ENCODE data around the gene SMIM20.

DNA sequence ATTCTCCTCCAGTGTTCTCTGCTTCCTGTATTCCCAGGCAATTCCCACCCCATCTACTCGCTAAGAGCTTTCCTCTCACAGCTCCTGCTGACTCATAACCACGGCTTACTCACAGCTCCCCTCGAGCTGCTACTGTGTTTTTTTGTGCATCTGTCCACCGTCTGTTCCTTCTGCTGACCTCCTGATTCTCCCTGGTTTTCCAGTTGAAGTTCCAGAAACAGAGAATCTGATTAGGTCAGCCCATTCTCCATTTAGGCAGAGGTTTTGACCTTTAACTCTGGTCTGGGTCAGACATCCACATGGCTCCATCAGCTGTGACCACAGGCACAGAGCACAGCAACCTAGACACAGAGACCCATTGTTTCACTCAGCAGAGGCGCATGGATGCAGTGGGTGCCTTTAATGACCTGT is 5.5 kb upstream of the SMIM20 start:
- TF ChIP-seq CTCF (conservative IDR thresholded peaks at IDR 0.05; ENCODE audit: low read length) (no peak), EZH2phosphoT487 (IDR thresholded peaks at IDR 0.05; ENCODE audit: borderline replicate concordance, low read depth, low read length) (no peak)
